Ascending aorta (tissue), 2 donors: ENCODE results near the gene NEMP1. TPM values are rescaled to one million over a fixed set of nuclear protein-coding genes. Genes with fewer than 3 reads are reported as not detected.

ENCODE experiments used
- DNase-seq, 2 donors: peaks; one replicate each; pipeline ENCODE4 v3.0.0-alpha.2; 2019; ENCODE audit warnings: low spot score in 2 of 2
- H3K27ac ChIP-seq, 2 donors: fragments of 200-600 bp; sonication (generic); one replicate each; pipeline ENCODE4 v1.5.1; 2016 to 2017; ENCODE audit warnings: mild to moderate bottlenecking in 1 of 2
- H3K27me3 ChIP-seq: fragments of 200-600 bp; sonication (generic); one replicate; pipeline ENCODE4 v1.5.1; 2017
- H3K36me3 ChIP-seq, 2 donors: fragments of 200-600 bp; sonication (generic); one replicate each; pipeline ENCODE4 v1.5.1; 2016
- H3K4me1 ChIP-seq, 2 donors: fragments of 200-600 bp; sonication (generic); one replicate each; pipeline ENCODE4 v1.5.1; 2016 to 2017; ENCODE audit warnings: mild to moderate bottlenecking in 1 of 2
- H3K4me3 ChIP-seq, 2 donors: fragments of 200-600 bp; sonication (generic); one replicate each; pipeline ENCODE4 v1.5.1; 2016 to 2017; ENCODE audit warnings: mild to moderate bottlenecking in 1 of 2
- H3K9me3 ChIP-seq, 2 donors: fragments of 200-600 bp; sonication (generic); one replicate each; pipeline ENCODE4 v1.5.1; 2016
- CTCF ChIP-seq, 3 experiments: fragments of 200-600 bp in 2 of 3; fragments of 450-650 bp in 1 of 3; sonication (generic) in 2 of 3; IDR thresholded peaks; one replicate each; pipeline ENCODE4 v1.5.1; 2016 to 2019; ENCODE audit warnings: antibody characterized with exemption in 3 of 3, mild to moderate bottlenecking in 1 of 3, moderate library complexity in 1 of 3
- intact Hi-C: fragments of 100-400 bp; cut with DNase I; formaldehyde crosslinking; loops from one replicate; pipeline ENCODE4 v1.15.1; 2023
- total RNA-seq: library from RNA; depleted of rRNA; stranded (reverse); fragments of >200 nt; gene quantifications from one replicate; pipeline ENCODE4 v1.1.0, GENCODE V29; 2016

Gene NEMP1
- total RNA-seq, 1 donor from 2014 or later: 7.7 TPM

DNA sequence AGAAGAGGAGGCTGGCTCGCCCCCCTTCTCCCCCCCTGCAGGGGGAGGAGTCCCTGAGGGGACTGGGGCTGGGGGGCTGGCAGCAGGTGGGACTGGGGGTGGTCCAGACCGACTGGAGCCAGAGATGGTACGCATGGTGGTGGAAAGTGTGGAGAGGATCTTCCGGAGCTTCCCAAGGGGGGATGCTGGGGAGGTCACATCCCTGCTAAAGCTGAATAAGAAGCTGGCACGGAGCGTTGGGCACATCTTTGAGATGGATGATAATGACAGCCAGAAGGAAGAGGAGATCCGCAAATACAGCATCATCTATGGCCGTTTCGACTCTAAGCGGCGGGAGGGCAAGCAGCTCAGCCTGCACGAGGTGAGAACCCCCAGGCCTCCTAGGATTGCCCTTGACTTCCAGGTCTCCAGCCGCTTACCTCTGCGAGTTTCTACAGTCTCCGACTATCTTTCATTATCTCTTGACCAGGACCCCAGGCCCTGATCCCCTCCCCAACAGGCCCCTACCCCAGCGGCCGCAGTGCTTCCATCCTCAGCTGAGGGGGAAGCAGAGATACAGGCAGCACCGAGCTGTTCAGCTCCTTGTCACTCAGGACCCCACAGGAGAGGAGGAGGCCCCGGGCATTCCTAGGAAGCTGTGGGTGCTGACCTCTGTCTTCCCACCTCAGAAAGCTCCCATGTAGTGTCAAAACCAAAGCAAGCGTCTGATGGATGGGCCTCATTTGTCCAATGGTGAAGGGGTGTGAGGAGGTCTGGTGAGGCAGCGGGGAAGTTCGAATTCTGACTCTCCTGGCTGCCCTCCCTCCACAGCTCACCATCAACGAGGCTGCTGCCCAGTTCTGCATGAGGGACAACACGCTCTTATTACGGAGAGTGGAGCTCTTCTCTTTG lies 13.3 kb upstream of the NEMP1 start:
- peak overlapping the region; percentile 87 to 99 for H3K27ac ChIP-seq
- intact Hi-C loops: loop anchor here (2.0 kb wide), 1 partner anchor 23 kb away; no protein-coding TSS in a partner anchor
- peaks cover 39 to 52% of the 10 kb centered on the region in 2 donors for H3K36me3 ChIP-seq

GRCh38 chr12:57090924-57091637 lies 12.5 kb upstream of the NEMP1 start:
- H3K4me3 ChIP-seq: peak overlapping the region; percentile 95 to 96
- peaks cover 32 to 44% of the 10 kb centered on the region in 2 donors for H3K36me3 ChIP-seq
- H3K9me3 ChIP-seq: no peaks in the 10 kb centered on the region
- TF ChIP-seq CTCF (IDR thresholded peaks at IDR 0.05): peak in 2 of 3 experiments; percentile 18 to 43
- H3K4me1 ChIP-seq: peaks cover 26 to 51% of the 10 kb centered on the region in 2 donors
- no peaks in the 10 kb centered on the region for H3K27me3 ChIP-seq
- intact Hi-C loops: no loop called here
- H3K27ac ChIP-seq: peak overlapping the region; percentile 87 to 99
- DNase-seq: no peak

More for the DNA sequence above, 13.3 kb upstream of the NEMP1 start:
- no peak for TF ChIP-seq CTCF (IDR thresholded peaks at IDR 0.05)
- H3K4me3 ChIP-seq: peak overlapping the region; percentile 95 to 96
- H3K4me1 ChIP-seq: peaks cover 26 to 47% of the 10 kb centered on the region in 2 donors
- H3K9me3 ChIP-seq: no peaks in the 10 kb centered on the region
- no peak for DNase-seq
- no peaks in the 10 kb centered on the region for H3K27me3 ChIP-seq

DNA sequence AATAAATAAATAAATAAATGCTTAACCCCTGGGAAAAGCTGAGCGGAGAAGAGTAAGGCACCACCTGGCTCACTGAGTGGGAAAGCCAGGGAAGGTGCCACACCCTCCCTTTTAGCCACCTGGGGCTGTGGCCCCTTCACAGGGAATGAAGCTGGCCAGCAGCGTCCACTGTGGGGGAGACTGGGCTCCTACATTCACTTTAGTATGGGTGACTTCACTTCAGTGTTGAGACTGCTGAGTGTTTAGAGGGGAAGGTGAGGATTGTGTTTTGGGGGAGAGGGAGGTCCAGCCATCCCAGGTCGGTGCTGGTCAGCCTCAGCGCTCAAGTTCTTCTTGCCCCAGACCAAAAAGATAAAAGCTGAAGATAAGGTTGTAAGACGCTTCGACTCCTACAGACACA lies 11.9 kb upstream of the NEMP1 start:
- Histone ChIP-seq H3K27ac (peak overlapping the region; percentile 87 to 99), H3K36me3 (peaks cover 26 to 39% of the 10 kb centered on the region in 2 donors), H3K27me3 (no peaks in the 10 kb centered on the region), H3K9me3 (no peaks in the 10 kb centered on the region), H3K4me1 (peaks cover 31 to 55% of the 10 kb centered on the region in 2 donors), H3K4me3 (peak overlapping the region; percentile 95 to 96)
- intact Hi-C loops: no loop called here
- no peak for DNase-seq
- TF ChIP-seq CTCF (IDR thresholded peaks at IDR 0.05): no peak

DNA sequence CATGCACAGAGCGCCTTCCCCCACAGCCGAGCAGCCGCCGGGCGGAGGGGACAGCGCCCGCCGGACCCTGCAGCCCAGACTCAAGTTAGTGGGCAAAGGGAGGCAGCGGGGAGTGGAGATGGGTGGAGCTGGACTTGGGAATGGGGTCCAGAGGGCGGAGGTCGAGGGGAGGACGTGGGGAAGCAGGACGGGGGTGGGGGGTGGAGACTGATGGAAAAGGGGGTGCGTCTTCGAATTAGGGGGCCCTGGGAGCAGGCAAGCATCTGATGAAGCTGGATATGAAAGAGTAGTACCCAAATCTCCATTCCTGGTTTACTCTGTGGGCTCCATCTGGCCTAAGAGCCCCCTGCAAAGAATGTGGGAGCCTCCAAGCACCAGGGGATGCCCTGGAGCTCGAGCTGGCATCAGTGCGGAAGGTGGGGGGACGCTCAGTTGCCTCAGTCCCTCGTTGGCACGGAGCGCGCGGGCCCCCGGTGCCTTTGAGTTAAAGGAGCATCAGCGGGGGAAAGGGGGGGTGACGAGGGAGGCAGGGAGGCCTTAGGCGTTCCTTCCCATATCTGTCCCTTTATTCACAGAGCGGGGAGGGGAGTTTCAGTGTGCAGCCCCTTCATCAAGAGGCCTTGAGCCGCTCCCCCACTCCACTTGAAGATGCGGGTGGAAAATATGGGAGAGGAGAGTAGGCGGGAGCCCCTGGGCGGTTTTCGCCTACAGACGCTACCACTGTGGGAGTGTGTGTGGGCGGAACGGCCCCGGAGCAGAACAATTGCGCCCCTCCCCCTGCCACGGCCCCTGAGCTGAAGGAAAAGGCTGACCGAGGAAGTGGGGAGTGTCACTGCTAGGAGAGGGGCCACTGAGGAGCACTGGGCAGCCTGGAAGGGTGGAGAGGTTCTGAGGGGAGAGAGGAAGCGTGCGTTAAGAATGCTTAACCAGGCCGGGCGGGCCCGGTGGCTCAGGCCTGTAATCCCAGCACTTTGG lies 11.0 kb upstream of the NEMP1 start:
- Histone ChIP-seq H3K36me3 (peaks cover 18 to 29% of the 10 kb centered on the region in 2 donors), H3K27me3 (no peaks in the 10 kb centered on the region), H3K9me3 (no peaks in the 10 kb centered on the region), H3K27ac (peak overlapping the region; percentile 87 to 99), H3K4me3 (peak overlapping the region; percentile 95 to 96), H3K4me1 (peaks cover 31 to 57% of the 10 kb centered on the region in 2 donors)
- TF ChIP-seq CTCF (IDR thresholded peaks at IDR 0.05): no peak
- DNase-seq: peak in 1 of 2 donors; percentile 85
- intact Hi-C loops: loop anchor here (1.0 to 5.0 kb wide), 5 partner anchors 21 to 962 kb away; partner anchors contain the start of genes DDIT3, ESYT1, LRP1 and MBD6
